HepG2 (cell line): ENCODE measurements around the gene SUCLA2. TPM values are rescaled to one million over a fixed set of nuclear protein-coding genes. Genes with fewer than 3 reads are reported as not detected.
A peak's percentile ranks its signal among the peaks of the same experiment; 100 is the strongest.

Experiments used
- ATAD3A ChIP-seq: sonication (generic); formaldehyde crosslinking; IDR thresholded peaks from 2 replicates; pipeline ENCODE4 v1.4.0; 2020; ENCODE audit warnings: missing genetic modification reagents
- CCDC6 ChIP-seq: sonication (generic); formaldehyde crosslinking; IDR thresholded peaks from 2 replicates; pipeline ENCODE4 v1.8.1; 2022; ENCODE audit warnings: mild to moderate bottlenecking, missing genetic modification reagents, moderate library complexity
- FOXO1 ChIP-seq: sonication (generic); formaldehyde crosslinking; IDR thresholded peaks from 2 replicates; pipeline ENCODE4 v1.4.0; 2020; ENCODE audit warnings: missing genetic modification reagents
- HDAC6 ChIP-seq: fragments of 200-600 bp; sonication (generic); IDR thresholded peaks from 2 replicates; pipeline ENCODE4 v1.7.0; 2017; ENCODE audit warnings: mild to moderate bottlenecking, antibody characterized with exemption, low read length, low read depth
- HES4 ChIP-seq: sonication (generic); formaldehyde crosslinking; IDR thresholded peaks from 2 replicates; pipeline ENCODE4 v1.9.0; 2021; ENCODE audit warnings: mild to moderate bottlenecking, missing genetic modification reagents, borderline replicate concordance
- KLF12 ChIP-seq: sonication (generic); formaldehyde crosslinking; IDR thresholded peaks from 2 replicates; pipeline ENCODE4 v1.4.0; 2020; ENCODE audit warnings: missing genetic modification reagents, borderline replicate concordance
- NAIF1 ChIP-seq: sonication (generic); formaldehyde crosslinking; IDR thresholded peaks from 2 replicates; pipeline ENCODE4 v1.5.0; 2020; ENCODE audit warnings: mild to moderate bottlenecking, missing genetic modification reagents, borderline replicate concordance
- NFYC ChIP-seq: IDR thresholded peaks from 2 replicates; pipeline ENCODE4 v1.6.1; 2016; ENCODE audit warnings: missing genetic modification reagents, missing compliant biosample characterization
- ONECUT2 ChIP-seq: sonication (generic); formaldehyde crosslinking; IDR thresholded peaks from 2 replicates; pipeline ENCODE4 v1.4.0; 2020; ENCODE audit warnings: missing genetic modification reagents
- PAF1 ChIP-seq: IDR thresholded peaks from 2 replicates; pipeline ENCODE4 v1.6.1; 2016; ENCODE audit warnings: missing genetic modification reagents, missing compliant biosample characterization
- RARA ChIP-seq: IDR thresholded peaks from 2 replicates; pipeline ENCODE4 v1.6.1; 2016; ENCODE audit warnings: missing genetic modification reagents, missing compliant biosample characterization
- TFE3 ChIP-seq: IDR thresholded peaks from 2 replicates; pipeline ENCODE4 v1.6.1; 2016
- ZBTB33 ChIP-seq: sonication (generic); formaldehyde crosslinking; IDR thresholded peaks from 2 replicates; pipeline ENCODE4 v1.4.0; 2020; ENCODE audit warnings: missing genetic modification reagents
- ZNF280D ChIP-seq: sonication (generic); formaldehyde crosslinking; IDR thresholded peaks from 2 replicates; pipeline ENCODE4 v1.5.1; 2020; ENCODE audit warnings: mild to moderate bottlenecking, missing genetic modification reagents
- ZNF317 ChIP-seq: sonication (generic); formaldehyde crosslinking; IDR thresholded peaks from 2 replicates; pipeline ENCODE4 v1.5.0; 2020; ENCODE audit warnings: mild to moderate bottlenecking, missing genetic modification reagents
- ZNF496 ChIP-seq: sonication (generic); formaldehyde crosslinking; IDR thresholded peaks from 2 replicates; pipeline ENCODE4 v1.8.1; 2023; ENCODE audit warnings: mild to moderate bottlenecking, moderate library complexity, missing genetic modification reagents; ENCODE audit not compliant: insufficient replicate concordance
- ZNF770 ChIP-seq: sonication (generic); formaldehyde crosslinking; IDR thresholded peaks from 2 replicates; pipeline ENCODE4 v1.5.0; 2020; ENCODE audit warnings: mild to moderate bottlenecking, missing genetic modification reagents
- ZNF83 ChIP-seq: sonication (generic); formaldehyde crosslinking; IDR thresholded peaks from 2 replicates; pipeline ENCODE4 v1.4.0; 2020; ENCODE audit warnings: missing genetic modification reagents, mild to moderate bottlenecking, borderline replicate concordance
- ZNF883 ChIP-seq: sonication (generic); formaldehyde crosslinking; IDR thresholded peaks from 2 replicates; pipeline ENCODE4 v1.5.1; 2020; ENCODE audit warnings: mild to moderate bottlenecking, missing genetic modification reagents; ENCODE audit errors: not compliant biosample characterization
- ZSCAN20 ChIP-seq: sonication (generic); formaldehyde crosslinking; IDR thresholded peaks from 2 replicates; pipeline ENCODE4 v1.4.0; 2020; ENCODE audit warnings: missing genetic modification reagents, mild to moderate bottlenecking, borderline replicate concordance
- polyA plus RNA-seq, 8 experiments: library from polyadenylated mRNA; depleted of rRNA in 3 of 8; stranded (reverse) in 7 of 8; unstranded in 1 of 8; fragments of >200 nt; fragmentation: Illumina TruSeq in 4 of 8; extraction: Trizol in 4 of 8; gene quantifications; 2 replicates each; pipeline versions ENCODE4 v1.2.1 to v1.2.3, GENCODE V29; 2011 to 2016; ENCODE audit warnings: low read depth in 4 of 8, missing spikeins in 1 of 8, mixed read lengths in 1 of 8; ENCODE audit not compliant: insufficient read depth in 1 of 8
- total RNA-seq, 5 experiments: library from RNA; depleted of rRNA; stranded (reverse); fragments of >200 nt; fragmentation: Illumina TruSeq; extraction: Trizol; gene quantifications; 2 replicates each; pipeline ENCODE4 v1.2.3, GENCODE V29; 2016; ENCODE audit warnings: low read depth in 1 of 5

The SUCLA2 gene
- total and polyA plus RNA-seq, 2 of the 13 experiments (the other 11 are each of a cell fraction or from before 2014, with no cell fraction given) = 28.4 to 77.1 TPM

GRCh38 chr13:47908197-47908902, 92.7 kb downstream of the SUCLA2 start (continued):
- TF ChIP-seq FOXO1 (CRISPR knock-in tag) (0 out of 2 replicates have a peak, but pooled peaks have one; percentile 45), KLF12 (CRISPR knock-in tag) (0 out of 2 replicates have a peak, but pooled peaks have one; percentile 57), NAIF1 (CRISPR knock-in tag) (no peak), ZSCAN20 (CRISPR knock-in tag) (no peak), HDAC6 (no peak), RARA (CRISPR knock-in tag) (0 out of 2 replicates have a peak, but pooled peaks have one; percentile 6), ONECUT2 (0 out of 2 replicates have a peak, but pooled peaks have one; percentile 15), ZNF83 (CRISPR knock-in tag) (no peak), ZBTB33 (CRISPR knock-in tag) (no peak), TFE3 (CRISPR knock-in tag) (no peak), ZNF883 (CRISPR knock-in tag) (no peak), HES4 (CRISPR knock-in tag) (no peak), ZNF317 (no peak), ZNF280D (no peak), ZNF770 (CRISPR knock-in tag) (0 out of 2 replicates have a peak, but pooled peaks have one; percentile 40), ZNF496 (CRISPR knock-in tag) (no peak), NFYC (CRISPR knock-in tag) (no peak), PAF1 (CRISPR knock-in tag) (no peak), CCDC6 (CRISPR knock-in tag) (no peak), ATAD3A (CRISPR knock-in tag) (no peak)
